Astrocyte of the cerebellum (primary cell): ENCODE results near the gene LMAN2L.
"Not testable (repeated sequence)": the region's sequence is repeated elsewhere in the genome, so short reads cannot be mapped to it uniquely, and the experiment has no call there.

Source experiments
- DNase-seq: peaks from one replicate; pipeline ENCODE4 v3.0.0-alpha.2; 2011; ENCODE audit warnings: low read depth
- H3K4me3 ChIP-seq: 2 replicates; pipeline ENCODE4 v1.5.1; 2011; ENCODE audit warnings: mild to moderate bottlenecking, low read depth, low read length, moderate library complexity
- CTCF ChIP-seq: IDR thresholded peaks from 2 replicates; pipeline ENCODE4 v1.5.1; 2012; ENCODE audit warnings: low read length, low read depth, moderate library complexity, mild to moderate bottlenecking; ENCODE audit errors: missing control alignments
- in situ Hi-C: cut with HindIII; loops from 2 replicates; pipeline ENCODE4 v1.10.0; 2017; ENCODE audit warnings: low sequenced_read_pairs

Gene LMAN2L

GRCh38 chr2:96679848-96680247, 60.0 kb downstream of the LMAN2L start:
- no peak overlapping the region for H3K4me3 ChIP-seq
- in situ Hi-C loops, result no loop called here
- no peak for TF ChIP-seq CTCF
- DNase-seq, result no peak

- no peak for DNase-seq
- no peak for TF ChIP-seq CTCF
- in situ Hi-C loops, result no loop called here
- H3K4me3 ChIP-seq, result no peak overlapping the region
Observed at GRCh38 chr2:96669539-96670215, 70.2 kb downstream of the LMAN2L start.

DNA sequence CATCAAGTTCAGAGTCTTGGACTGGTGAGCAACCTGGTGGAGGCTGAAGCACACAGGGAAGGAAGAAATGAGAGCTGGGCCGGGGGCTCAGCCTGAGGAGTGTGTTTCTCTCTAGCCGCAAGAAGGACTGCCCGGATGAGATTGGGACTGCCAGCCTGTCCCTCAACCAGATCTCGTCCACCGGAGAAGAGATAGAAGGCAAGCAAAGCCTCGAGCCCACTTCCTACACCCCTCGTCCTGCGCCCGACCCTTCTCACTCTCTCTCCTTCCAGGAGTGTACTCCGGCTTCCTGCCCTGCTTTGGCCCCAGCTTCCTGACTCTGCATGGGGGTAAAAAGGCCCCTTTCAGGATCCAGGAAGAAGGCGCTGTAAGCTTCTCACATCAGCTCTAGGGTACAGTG, 71.1 kb downstream of the LMAN2L start:
- in situ Hi-C loops, result no loop called here
- DNase-seq, result no peak
- no peak overlapping the region for H3K4me3 ChIP-seq
- TF ChIP-seq CTCF, result no peak

DNA sequence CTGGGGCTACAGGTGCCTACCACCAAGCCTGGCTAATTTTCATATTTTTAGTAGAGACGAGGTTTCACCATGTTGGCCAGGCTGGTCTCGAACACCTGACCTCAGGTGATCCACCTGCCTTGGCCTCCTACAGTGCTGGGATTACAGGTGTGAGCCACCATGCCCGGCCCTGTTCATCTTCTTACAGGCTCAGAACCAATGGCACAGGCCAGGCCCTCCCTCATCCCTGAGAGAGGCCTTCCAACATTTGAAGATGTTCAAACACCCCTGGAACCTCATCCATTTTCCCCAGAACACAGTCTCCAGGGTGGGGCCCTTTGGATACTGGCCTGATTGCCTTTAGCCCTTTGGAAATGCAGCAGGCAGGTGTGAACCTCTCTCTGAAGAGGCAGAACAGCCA, 74.1 kb downstream of the LMAN2L start:
- H3K4me3 ChIP-seq, DNase-seq, in situ Hi-C loops: not testable (repeated sequence)

DNA sequence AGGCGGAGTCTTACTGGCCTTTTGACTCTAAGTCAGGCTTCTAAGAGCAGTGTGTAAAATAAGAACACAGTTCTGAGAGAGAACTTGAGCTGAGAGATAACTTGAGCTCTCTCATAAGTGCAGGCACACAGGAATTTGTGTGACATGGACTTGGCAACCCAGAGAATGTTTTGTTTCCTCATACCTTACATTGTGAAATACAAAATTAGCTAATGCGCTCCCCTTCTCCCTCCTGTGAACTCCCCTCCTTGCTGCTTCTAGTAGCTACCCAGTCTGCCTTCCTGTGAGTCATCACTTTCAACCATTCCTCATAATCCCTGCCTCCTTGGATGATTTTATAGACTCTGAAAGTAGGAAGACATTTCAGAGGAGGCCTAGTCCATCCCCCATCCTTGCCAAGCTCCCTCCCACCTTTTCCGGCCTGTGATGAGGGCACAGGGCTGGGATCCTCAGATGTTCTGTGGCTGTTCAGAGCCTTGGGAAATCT, 74.7 kb downstream of the LMAN2L start:
- TF ChIP-seq CTCF, result no peak
- peak; percentile 83 for DNase-seq
- in situ Hi-C loops, result no loop called here
- no peak overlapping the region for H3K4me3 ChIP-seq

DNA sequence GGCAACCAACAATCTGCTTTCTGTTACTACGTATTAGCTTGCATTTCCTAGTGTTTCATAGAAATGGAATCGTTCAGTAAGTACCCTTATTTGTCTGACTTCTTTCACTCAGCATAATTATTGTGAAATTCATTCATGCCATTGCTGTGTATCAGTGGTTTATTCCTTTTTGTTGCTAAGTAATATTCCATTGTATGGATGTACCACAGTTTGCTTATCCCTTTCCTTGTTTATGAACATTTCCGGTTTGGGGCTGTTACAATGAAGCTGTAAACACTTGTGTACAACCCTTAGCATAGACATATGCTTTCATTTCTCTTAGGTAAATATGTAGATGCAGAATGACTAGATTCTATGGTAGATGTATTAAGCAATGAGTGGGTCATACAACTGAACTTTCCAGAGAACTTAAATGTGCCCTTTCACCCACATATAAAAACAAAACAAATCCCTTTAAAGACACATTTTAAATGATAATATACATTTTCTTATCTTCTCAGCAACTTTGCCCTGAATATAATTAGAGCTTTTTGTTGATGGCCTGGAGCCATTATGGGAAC, 75.4 kb downstream of the LMAN2L start:
- TF ChIP-seq CTCF, result no peak
- no peak overlapping the region for H3K4me3 ChIP-seq
- in situ Hi-C loops, result no loop called here
- no peak for DNase-seq

GRCh38 chr2:96663829-96664228, 76.0 kb downstream of the LMAN2L start:
- no peak overlapping the region for H3K4me3 ChIP-seq
- no peak for DNase-seq
- in situ Hi-C loops, result no loop called here
- TF ChIP-seq CTCF, result no peak
